Activated T-helper 9 cell treated with anti-CD3 and anti-CD28 coated beads, Interleukin-2, amount 50 U/mL, for 16 hours (primary cell): ENCODE results near the gene CAPZA2.

Experiments used
- DNase-seq: peaks from one replicate; pipeline ENCODE4 v3.0.0-alpha.2; 2020; ENCODE audit warnings: low read depth

Gene CAPZA2

GRCh38 chr7:116862951-116863670 is 724 bp downstream of the CAPZA2 start:
- DNase-seq: no peak

- DNase-seq: no peak
These were observed 1.6 kb downstream of the CAPZA2 start for GRCh38 chr7:116863936-116864500.

GRCh38 chr7:116871061-116871700 is 8.8 kb downstream of the CAPZA2 start:
- no peak for DNase-seq

- DNase-seq: no peak
These were observed 9.6 kb downstream of the CAPZA2 start for GRCh38 chr7:116872026-116872425.

- no peak for DNase-seq
These were observed 11.2 kb downstream of the CAPZA2 start for GRCh38 chr7:116873619-116874018.

GRCh38 chr7:116876664-116877442 is 14.5 kb downstream of the CAPZA2 start:
- no peak for DNase-seq

GRCh38 chr7:116877443-116878217 is 15.2 kb downstream of the CAPZA2 start:
- no peak for DNase-seq

GRCh38 chr7:116884691-116885090 is 22.3 kb downstream of the CAPZA2 start:
- no peak for DNase-seq

GRCh38 chr7:116885724-116886123 is 23.3 kb downstream of the CAPZA2 start:
- DNase-seq: no peak

GRCh38 chr7:116886543-116887156 is 24.3 kb downstream of the CAPZA2 start:
- no peak for DNase-seq

GRCh38 chr7:116888895-116889294 is 26.5 kb downstream of the CAPZA2 start:
- no peak for DNase-seq

- DNase-seq: no peak
These were observed 33.5 kb downstream of the CAPZA2 start for GRCh38 chr7:116895849-116896248.

- no peak for DNase-seq
These were observed 35.3 kb downstream of the CAPZA2 start for GRCh38 chr7:116897661-116898060.

GRCh38 chr7:116899308-116899707 is 36.9 kb downstream of the CAPZA2 start:
- no peak for DNase-seq

GRCh38 chr7:116901143-116901542 is 38.8 kb downstream of the CAPZA2 start:
- DNase-seq: no peak

GRCh38 chr7:116902867-116903266 is 40.5 kb downstream of the CAPZA2 start:
- DNase-seq: no peak

GRCh38 chr7:116906391-116906790 is 44.0 kb downstream of the CAPZA2 start:
- DNase-seq: no peak

- DNase-seq: no peak
These were observed 48.0 kb downstream of the CAPZA2 start for GRCh38 chr7:116910383-116910782.

- DNase-seq: no peak
These were observed 49.4 kb downstream of the CAPZA2 start for GRCh38 chr7:116911801-116912200.

GRCh38 chr7:116912269-116912909 is 50.0 kb downstream of the CAPZA2 start:
- no peak for DNase-seq

GRCh38 chr7:116918704-116919103 is 56.3 kb downstream of the CAPZA2 start:
- no peak for DNase-seq
